ENCODE results near the gene ITPR1. TPM values are rescaled to one million over a fixed set of nuclear protein-coding genes. Genes with fewer than 3 reads are reported as not detected.
A peak's percentile ranks its signal among the peaks of the same experiment; 100 is the strongest.

Gene ITPR1
- total RNA-seq, 1 experiment from 2014 or later, result 8.7 TPM

DNA sequence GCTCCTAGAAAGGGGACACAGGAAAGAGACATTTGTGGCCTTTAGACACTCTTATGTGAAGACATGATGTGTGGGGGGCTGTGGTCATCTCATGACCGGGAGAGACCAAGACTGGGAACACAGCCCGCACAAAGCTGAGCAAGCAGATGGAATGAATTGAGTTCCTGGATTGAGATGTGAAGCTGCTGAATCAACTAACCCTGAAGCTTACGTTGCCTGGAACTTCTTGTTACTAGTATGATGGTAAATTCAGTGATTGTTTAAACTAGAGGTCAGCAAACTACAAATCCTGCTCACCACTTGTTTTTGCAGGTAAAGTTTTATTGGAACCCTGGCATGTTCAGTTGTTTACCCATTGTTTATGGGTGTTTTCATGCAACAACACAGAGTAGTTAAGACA is 402.7 kb downstream of the ITPR1 start:
- Histone ChIP-seq H3K9me3 (ENCODE audit: control insufficient read depth, insufficient read depth, low read depth, low read length) (no peaks in the 10 kb centered on the region), H3K4me1 (ENCODE audit: control insufficient read depth, insufficient read depth, low read length) (peaks cover 6% of the 10 kb centered on the region; the same call in 1 of the 2 replicates), H3K4me3 (ENCODE audit: low read depth in 2 of 2, low read length in 2 of 2) (no peak overlapping the region), H3K27ac (ENCODE audit: low read length) (peak overlapping the region; percentile 44; the same call in 1 of the 2 replicates), H3K36me3 (ENCODE audit: control insufficient read depth, insufficient read depth, low read length) (no peaks in the 10 kb centered on the region), H3K27me3 (ENCODE audit: control insufficient read depth, insufficient read depth, low read length) (no peaks in the 10 kb centered on the region)
- ChIA-PET POLR2A (no interaction called here), CTCF (no interaction called here)
- in situ Hi-C loops (cut with HindIII; ENCODE audit: low pct_unique_long_range_greater_than_20kb, low sequenced_read_pairs), result no loop called here
- no peak for DNase-seq (ENCODE audit: low read depth, low spot score)
- no TSS peak for BruUV-seq (replicated peaks)
- TF ChIP-seq, protein P1, sequence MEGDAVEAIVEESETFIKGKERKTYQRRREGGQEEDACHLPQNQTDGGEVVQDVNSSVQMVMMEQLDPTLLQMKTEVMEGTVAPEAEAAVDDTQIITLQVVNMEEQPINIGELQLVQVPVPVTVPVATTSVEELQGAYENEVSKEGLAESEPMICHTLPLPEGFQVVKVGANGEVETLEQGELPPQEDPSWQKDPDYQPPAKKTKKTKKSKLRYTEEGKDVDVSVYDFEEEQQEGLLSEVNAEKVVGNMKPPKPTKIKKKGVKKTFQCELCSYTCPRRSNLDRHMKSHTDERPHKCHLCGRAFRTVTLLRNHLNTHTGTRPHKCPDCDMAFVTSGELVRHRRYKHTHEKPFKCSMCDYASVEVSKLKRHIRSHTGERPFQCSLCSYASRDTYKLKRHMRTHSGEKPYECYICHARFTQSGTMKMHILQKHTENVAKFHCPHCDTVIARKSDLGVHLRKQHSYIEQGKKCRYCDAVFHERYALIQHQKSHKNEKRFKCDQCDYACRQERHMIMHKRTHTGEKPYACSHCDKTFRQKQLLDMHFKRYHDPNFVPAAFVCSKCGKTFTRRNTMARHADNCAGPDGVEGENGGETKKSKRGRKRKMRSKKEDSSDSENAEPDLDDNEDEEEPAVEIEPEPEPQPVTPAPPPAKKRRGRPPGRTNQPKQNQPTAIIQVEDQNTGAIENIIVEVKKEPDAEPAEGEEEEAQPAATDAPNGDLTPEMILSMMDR (IDR thresholded peaks at IDR 0.05), result no peak
- no peak for TF ChIP-seq POLR2AphosphoS5 (IDR thresholded peaks at IDR 0.05; ENCODE audit: low read depth, low read length)
- no peak for TF ChIP-seq TCF7L2 (IDR thresholded peaks at IDR 0.05; ENCODE audit: low read depth, low read length)
- TF ChIP-seq SIN3A (IDR thresholded peaks at IDR 0.05; ENCODE audit: borderline replicate concordance, insufficient read depth, low read depth, low read length), result no peak
- TF ChIP-seq, protein P2, sequence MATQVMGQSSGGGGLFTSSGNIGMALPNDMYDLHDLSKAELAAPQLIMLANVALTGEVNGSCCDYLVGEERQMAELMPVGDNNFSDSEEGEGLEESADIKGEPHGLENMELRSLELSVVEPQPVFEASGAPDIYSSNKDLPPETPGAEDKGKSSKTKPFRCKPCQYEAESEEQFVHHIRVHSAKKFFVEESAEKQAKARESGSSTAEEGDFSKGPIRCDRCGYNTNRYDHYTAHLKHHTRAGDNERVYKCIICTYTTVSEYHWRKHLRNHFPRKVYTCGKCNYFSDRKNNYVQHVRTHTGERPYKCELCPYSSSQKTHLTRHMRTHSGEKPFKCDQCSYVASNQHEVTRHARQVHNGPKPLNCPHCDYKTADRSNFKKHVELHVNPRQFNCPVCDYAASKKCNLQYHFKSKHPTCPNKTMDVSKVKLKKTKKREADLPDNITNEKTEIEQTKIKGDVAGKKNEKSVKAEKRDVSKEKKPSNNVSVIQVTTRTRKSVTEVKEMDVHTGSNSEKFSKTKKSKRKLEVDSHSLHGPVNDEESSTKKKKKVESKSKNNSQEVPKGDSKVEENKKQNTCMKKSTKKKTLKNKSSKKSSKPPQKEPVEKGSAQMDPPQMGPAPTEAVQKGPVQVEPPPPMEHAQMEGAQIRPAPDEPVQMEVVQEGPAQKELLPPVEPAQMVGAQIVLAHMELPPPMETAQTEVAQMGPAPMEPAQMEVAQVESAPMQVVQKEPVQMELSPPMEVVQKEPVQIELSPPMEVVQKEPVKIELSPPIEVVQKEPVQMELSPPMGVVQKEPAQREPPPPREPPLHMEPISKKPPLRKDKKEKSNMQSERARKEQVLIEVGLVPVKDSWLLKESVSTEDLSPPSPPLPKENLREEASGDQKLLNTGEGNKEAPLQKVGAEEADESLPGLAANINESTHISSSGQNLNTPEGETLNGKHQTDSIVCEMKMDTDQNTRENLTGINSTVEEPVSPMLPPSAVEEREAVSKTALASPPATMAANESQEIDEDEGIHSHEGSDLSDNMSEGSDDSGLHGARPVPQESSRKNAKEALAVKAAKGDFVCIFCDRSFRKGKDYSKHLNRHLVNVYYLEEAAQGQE (IDR thresholded peaks at IDR 0.05; ENCODE audit: insufficient read depth in 1 of 2, low read depth in 2 of 2, low read length in 1 of 2), result no peak
- intact Hi-C loops (cut with micrococcal nuclease; ENCODE audit: unreplicated experiment), result no loop called here
- no peak for ATAC-seq

Other genes starting within 250 kb of the ITPR1 start
- 9.6 TPM for gene SETMAR, start 190.0 kb upstream of the ITPR1 start, total RNA-seq (2021; ENCODE audit: unreplicated experiment)
- gene SUMF1, start 26.1 kb upstream of the ITPR1 start, total RNA-seq (2021; ENCODE audit: unreplicated experiment), result 15.5 TPM

All from Panc1 (cell line).